RWPE2 (cell line): ENCODE data around the gene HIP1R.

Source experiments
- ATAC-seq: fragments of 200-7000 bp; cut with Tn5 transposase; 3 replicates; pipeline ENCODE4 v1.9.1; 2021; ENCODE audit warnings: low read depth
- DNase-seq: peaks from one replicate; pipeline ENCODE4 v3.0.0-alpha.2; 2020; ENCODE audit warnings: low spot score
- H3K27ac ChIP-seq: fragments of 450-650 bp; 2 replicates; pipeline ENCODE4 v1.5.1; 2017; ENCODE audit warnings: mild to moderate bottlenecking; ENCODE audit not compliant: poor library complexity, severe bottlenecking
- H3K27me3 ChIP-seq: fragments of 250-450 bp; sonication (Bioruptor Pico); 2 replicates; pipeline ENCODE4 v1.5.1; 2021; ENCODE audit warnings: mild to moderate bottlenecking, moderate library complexity; ENCODE audit not compliant: insufficient read depth, poor library complexity, severe bottlenecking
- H3K36me3 ChIP-seq: fragments of 250-450 bp; sonication (Bioruptor Pico); 2 replicates; pipeline ENCODE4 v1.5.1; 2020; ENCODE audit warnings: low read depth, mild to moderate bottlenecking, moderate library complexity
- H3K4me1 ChIP-seq: fragments of 250-450 bp; sonication (Bioruptor Pico); 2 replicates; pipeline ENCODE4 v1.5.1; 2021; ENCODE audit warnings: mild to moderate bottlenecking, moderate library complexity; ENCODE audit not compliant: insufficient read depth, poor library complexity, severe bottlenecking
- H3K4me3 ChIP-seq: fragments of 250-450 bp; sonication (Bioruptor Pico); 2 replicates; pipeline ENCODE4 v1.5.1; 2021; ENCODE audit warnings: mild to moderate bottlenecking, moderate library complexity; ENCODE audit not compliant: severe bottlenecking
- H3K9me3 ChIP-seq: fragments of 250-450 bp; sonication (Bioruptor Pico); 2 replicates; pipeline ENCODE4 v1.5.1; 2021; ENCODE audit warnings: mild to moderate bottlenecking, moderate library complexity; ENCODE audit not compliant: severe bottlenecking
- TF ChIP-seq, protein P1 (sequence below): fragments of 450-650 bp; IDR thresholded peaks from one replicate; pipeline ENCODE4 v1.5.1; 2017; ENCODE audit warnings: mild to moderate bottlenecking, moderate library complexity; ENCODE audit not compliant: poor library complexity, severe bottlenecking

Gene HIP1R

DNA sequence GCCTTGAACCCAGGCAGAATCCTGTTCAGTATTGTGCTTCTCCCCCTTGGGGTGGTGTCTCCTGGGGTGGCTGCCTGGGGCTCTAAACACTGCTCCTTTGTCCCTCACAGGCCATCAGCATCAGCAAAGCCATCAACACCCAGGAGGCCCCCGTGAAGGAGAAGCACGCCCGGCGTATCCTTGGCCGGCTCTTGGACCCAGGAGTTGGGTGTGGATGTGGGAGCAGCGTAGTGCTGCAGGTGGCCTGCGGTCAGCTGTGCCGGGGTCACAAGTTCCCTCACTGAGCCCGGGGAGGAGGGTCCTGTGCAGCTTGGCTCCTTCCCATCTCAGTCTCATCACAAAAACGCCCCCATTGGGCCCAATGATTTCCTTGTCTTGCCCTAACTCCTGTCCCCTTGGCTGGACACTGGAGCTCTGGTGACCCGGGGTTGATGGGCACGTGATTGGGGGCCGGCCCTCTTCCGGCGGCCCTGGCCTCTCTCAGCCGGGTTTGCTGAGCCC is 12.7 kb downstream of the HIP1R start:
- ATAC-seq (no peak), DNase-seq (no peak)
- no peaks in the 10 kb centered on the region for H3K27me3 ChIP-seq
- H3K36me3 ChIP-seq: peaks cover 5% of the 10 kb centered on the region; the same call in 1 of the 2 replicates
- peaks cover 8% of the 10 kb centered on the region for H3K4me1 ChIP-seq
- TF ChIP-seq, protein P1, sequence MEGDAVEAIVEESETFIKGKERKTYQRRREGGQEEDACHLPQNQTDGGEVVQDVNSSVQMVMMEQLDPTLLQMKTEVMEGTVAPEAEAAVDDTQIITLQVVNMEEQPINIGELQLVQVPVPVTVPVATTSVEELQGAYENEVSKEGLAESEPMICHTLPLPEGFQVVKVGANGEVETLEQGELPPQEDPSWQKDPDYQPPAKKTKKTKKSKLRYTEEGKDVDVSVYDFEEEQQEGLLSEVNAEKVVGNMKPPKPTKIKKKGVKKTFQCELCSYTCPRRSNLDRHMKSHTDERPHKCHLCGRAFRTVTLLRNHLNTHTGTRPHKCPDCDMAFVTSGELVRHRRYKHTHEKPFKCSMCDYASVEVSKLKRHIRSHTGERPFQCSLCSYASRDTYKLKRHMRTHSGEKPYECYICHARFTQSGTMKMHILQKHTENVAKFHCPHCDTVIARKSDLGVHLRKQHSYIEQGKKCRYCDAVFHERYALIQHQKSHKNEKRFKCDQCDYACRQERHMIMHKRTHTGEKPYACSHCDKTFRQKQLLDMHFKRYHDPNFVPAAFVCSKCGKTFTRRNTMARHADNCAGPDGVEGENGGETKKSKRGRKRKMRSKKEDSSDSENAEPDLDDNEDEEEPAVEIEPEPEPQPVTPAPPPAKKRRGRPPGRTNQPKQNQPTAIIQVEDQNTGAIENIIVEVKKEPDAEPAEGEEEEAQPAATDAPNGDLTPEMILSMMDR: no peak
- no peak overlapping the region for H3K27ac ChIP-seq
- no peaks in the 10 kb centered on the region for H3K9me3 ChIP-seq
- H3K4me3 ChIP-seq: no peak overlapping the region

DNA sequence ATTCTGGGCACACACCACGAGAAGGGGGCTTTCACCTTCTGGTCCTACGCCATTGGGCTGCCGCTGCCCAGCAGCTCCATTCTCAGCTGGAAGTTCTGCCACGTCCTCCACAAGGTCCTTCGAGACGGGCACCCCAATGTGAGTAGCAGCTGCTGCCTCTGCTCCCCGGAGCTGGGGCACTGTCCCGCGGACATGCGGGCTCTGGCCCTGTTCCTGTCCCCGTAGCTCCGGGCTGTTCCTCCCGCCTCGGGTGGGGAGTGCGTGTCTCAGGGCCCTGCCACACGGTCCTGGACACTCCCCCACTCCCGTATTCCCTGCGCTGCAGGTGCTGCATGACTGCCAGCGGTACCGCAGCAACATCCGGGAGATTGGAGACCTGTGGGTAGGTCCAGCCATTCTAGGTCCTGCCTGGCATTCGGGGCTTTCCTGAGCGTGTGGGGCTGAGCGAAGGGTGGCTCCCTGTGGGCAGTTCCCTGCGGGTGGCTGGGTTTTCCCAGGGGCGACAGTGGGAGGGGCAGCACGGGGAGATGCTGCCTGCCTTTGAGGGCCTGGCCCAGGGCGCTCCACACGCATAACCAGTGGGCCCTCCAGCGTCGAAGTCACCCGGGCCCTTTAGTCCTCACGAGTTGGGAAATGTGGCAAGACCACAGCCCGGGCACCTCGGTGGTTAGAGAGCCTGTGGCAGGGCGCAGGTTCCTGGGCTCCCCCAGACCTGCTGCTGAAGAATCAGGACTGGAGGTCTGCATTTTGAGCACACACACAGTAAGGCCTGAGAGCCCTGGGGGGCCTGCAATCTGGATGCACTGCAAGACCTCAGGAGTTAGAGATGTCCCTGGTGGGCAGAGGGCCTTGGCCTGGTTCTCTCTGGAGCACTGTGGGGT is 13.5 kb downstream of the HIP1R start:
- no peak for ATAC-seq
- TF ChIP-seq, protein P1: no peak
- H3K27ac ChIP-seq: no peak overlapping the region
- no peaks in the 10 kb centered on the region for H3K9me3 ChIP-seq
- no peaks in the 10 kb centered on the region for H3K27me3 ChIP-seq
- peaks cover 8% of the 10 kb centered on the region for H3K4me1 ChIP-seq
- peak; percentile 52 for DNase-seq
- no peak overlapping the region for H3K4me3 ChIP-seq
- peaks cover 5% of the 10 kb centered on the region; the same call in 1 of the 2 replicates for H3K36me3 ChIP-seq

DNA sequence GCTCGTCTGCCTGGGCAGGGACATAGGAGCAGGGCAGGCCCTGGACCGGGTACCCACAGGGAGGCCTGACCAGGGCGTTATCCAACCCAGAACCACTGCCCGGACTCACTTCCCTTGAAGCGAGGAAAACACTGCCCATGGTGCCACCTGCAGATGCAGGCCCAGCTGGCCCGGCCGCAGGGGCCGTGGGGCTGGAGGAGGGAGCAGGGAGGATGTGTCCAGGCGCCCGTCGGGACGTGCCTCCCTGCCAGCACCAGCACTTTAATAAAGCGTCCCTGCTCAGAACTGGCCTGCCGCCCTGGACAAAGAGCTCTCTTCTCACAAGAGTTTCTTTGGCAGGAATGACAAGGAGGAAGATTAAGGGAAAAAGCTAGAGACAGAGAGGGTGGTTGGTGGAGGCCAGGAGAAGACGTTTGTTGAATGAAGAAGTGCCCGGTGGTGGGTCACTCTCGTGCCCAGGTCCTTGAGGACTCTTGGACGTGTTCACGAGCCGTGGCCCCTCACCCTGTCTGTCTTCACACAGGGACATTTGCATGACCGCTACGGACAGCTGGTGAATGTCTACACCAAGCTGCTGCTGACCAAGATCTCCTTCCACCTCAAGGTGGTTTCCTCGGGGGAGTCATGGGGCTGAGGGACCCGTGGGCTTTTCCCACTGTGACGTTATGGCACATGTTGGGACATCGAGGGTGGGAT is 14.2 kb downstream of the HIP1R start:
- Histone ChIP-seq H3K9me3 (no peaks in the 10 kb centered on the region), H3K4me1 (peaks cover 8% of the 10 kb centered on the region), H3K4me3 (no peak overlapping the region), H3K27ac (no peak overlapping the region), H3K36me3 (peaks cover 5% of the 10 kb centered on the region; the same call in 1 of the 2 replicates), H3K27me3 (no peaks in the 10 kb centered on the region)
- DNase-seq (no peak), ATAC-seq (no peak)
- TF ChIP-seq, protein P1: no peak

DNA sequence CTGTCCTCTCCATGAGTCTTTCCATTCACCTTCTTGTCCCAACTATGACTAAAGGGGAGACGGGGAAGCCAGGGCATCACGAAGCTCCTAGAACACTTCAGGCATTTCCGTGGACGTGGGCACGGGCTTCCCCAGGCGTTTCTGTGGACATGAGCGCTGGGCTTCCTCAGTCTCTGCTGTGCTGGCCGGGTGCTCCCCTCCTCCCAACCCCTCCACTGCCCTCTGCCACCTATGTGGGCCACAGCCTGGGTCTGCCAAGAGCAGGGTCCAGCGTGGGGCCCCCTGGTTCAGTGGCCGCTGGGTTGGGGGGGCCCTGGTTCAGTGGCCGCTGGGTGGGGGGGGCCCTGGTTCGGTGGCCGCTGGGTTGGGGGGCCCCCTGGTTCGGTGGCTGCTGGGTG is 14.8 kb downstream of the HIP1R start:
- Histone ChIP-seq H3K27ac (no peak overlapping the region), H3K27me3 (no peaks in the 10 kb centered on the region), H3K36me3 (peaks cover 5% of the 10 kb centered on the region; the same call in 1 of the 2 replicates), H3K4me1 (peaks cover 8% of the 10 kb centered on the region), H3K9me3 (no peaks in the 10 kb centered on the region), H3K4me3 (no peak overlapping the region)
- DNase-seq (no peak), ATAC-seq (no peak)
- TF ChIP-seq, protein P1: no peak
